Measurements from ENCODE around the gene HPS3.

GRCh38 chr3:149204390-149204991 is 75.1 kb downstream of the HPS3 start:
- TF ChIP-seq CTCF (conservative IDR thresholded peaks at IDR 0.05; ENCODE audit: low read depth, low read length), result no peak
- no peak for TF ChIP-seq EZH2 (IDR thresholded peaks at IDR 0.05; ENCODE audit: low read length, unreplicated experiment)
- no peak for TF ChIP-seq EZH2phosphoT487 (IDR thresholded peaks at IDR 0.05; ENCODE audit: borderline replicate concordance, low read length)

All from PC-3 (cell line).